ENCODE results near the gene DMTF1.
"Not testable (repeated sequence)": the region's sequence is repeated elsewhere in the genome, so short reads cannot be mapped to it uniquely, and the experiment has no call there.

The DMTF1 gene

GRCh38 chr7:87202208-87202607 lies 50.0 kb downstream of the DMTF1 start:
- H3K27ac ChIP-seq (ENCODE audit: low read length): no peak overlapping the region
- peaks cover 25% of the 10 kb centered on the region for H3K36me3 ChIP-seq (ENCODE audit: control insufficient read depth, low read depth, low read length)
- no peak overlapping the region for H3K9ac ChIP-seq (ENCODE audit: low read length)
- no peak overlapping the region for H3K4me3 ChIP-seq (ENCODE audit: low read length)
- H3K27me3 ChIP-seq (ENCODE audit: control insufficient read depth, insufficient read depth, low read length): no peaks in the 10 kb centered on the region
- H3K4me1 ChIP-seq (ENCODE audit: control insufficient read depth, low read depth, low read length): peaks cover 4% of the 10 kb centered on the region
- peaks cover 15% of the 10 kb centered on the region for H3K9me3 ChIP-seq (ENCODE audit: control insufficient read depth, low read depth, low read length)

- Histone ChIP-seq H3K27ac (ENCODE audit: low read length) (no peak overlapping the region), H3K9me3 (ENCODE audit: control insufficient read depth, low read depth, low read length) (peaks cover 15% of the 10 kb centered on the region), H3K27me3 (ENCODE audit: control insufficient read depth, insufficient read depth, low read length) (no peaks in the 10 kb centered on the region), H3K9ac (ENCODE audit: low read length) (no peak overlapping the region), H3K4me3 (ENCODE audit: low read length) (no peak overlapping the region), H3K36me3 (ENCODE audit: control insufficient read depth, low read depth, low read length) (peaks cover 20% of the 10 kb centered on the region), H3K4me1 (ENCODE audit: control insufficient read depth, low read depth, low read length) (peaks cover 4% of the 10 kb centered on the region)
Observed at GRCh38 chr7:87202705-87203104, 50.5 kb downstream of the DMTF1 start.

GRCh38 chr7:87203929-87204328 lies 51.7 kb downstream of the DMTF1 start:
- not testable (repeated sequence) for H3K36me3 ChIP-seq (ENCODE audit: control insufficient read depth, low read depth, low read length); H3K9ac ChIP-seq (ENCODE audit: low read length); H3K4me1 ChIP-seq (ENCODE audit: control insufficient read depth, low read depth, low read length); H3K27ac ChIP-seq (ENCODE audit: low read length); H3K4me3 ChIP-seq (ENCODE audit: low read length); H3K27me3 ChIP-seq (ENCODE audit: control insufficient read depth, insufficient read depth, low read length)
- H3K9me3 ChIP-seq (ENCODE audit: control insufficient read depth, low read depth, low read length): peaks cover 15% of the 10 kb centered on the region

- Histone ChIP-seq H3K27me3 (ENCODE audit: control insufficient read depth, insufficient read depth, low read length) (no peaks in the 10 kb centered on the region), H3K9ac (ENCODE audit: low read length) (no peak overlapping the region), H3K4me3 (ENCODE audit: low read length) (no peak overlapping the region), H3K4me1 (ENCODE audit: control insufficient read depth, low read depth, low read length) (peaks cover 4% of the 10 kb centered on the region), H3K27ac (ENCODE audit: low read length) (no peak overlapping the region), H3K36me3 (ENCODE audit: control insufficient read depth, low read depth, low read length) (peaks cover 6% of the 10 kb centered on the region), H3K9me3 (ENCODE audit: control insufficient read depth, low read depth, low read length) (peaks cover 15% of the 10 kb centered on the region)
Observed at GRCh38 chr7:87204933-87205332, 52.7 kb downstream of the DMTF1 start.

GRCh38 chr7:87205701-87206100 lies 53.4 kb downstream of the DMTF1 start:
- H3K9ac ChIP-seq (ENCODE audit: low read length); H3K27ac ChIP-seq (ENCODE audit: low read length); H3K4me1 ChIP-seq (ENCODE audit: control insufficient read depth, low read depth, low read length); H3K27me3 ChIP-seq (ENCODE audit: control insufficient read depth, insufficient read depth, low read length); H3K4me3 ChIP-seq (ENCODE audit: low read length); H3K36me3 ChIP-seq (ENCODE audit: control insufficient read depth, low read depth, low read length): not testable (repeated sequence)
- peaks cover 15% of the 10 kb centered on the region for H3K9me3 ChIP-seq (ENCODE audit: control insufficient read depth, low read depth, low read length)

- peaks cover 2% of the 10 kb centered on the region for H3K36me3 ChIP-seq (ENCODE audit: control insufficient read depth, low read depth, low read length)
- no peak overlapping the region for H3K4me3 ChIP-seq (ENCODE audit: low read length)
- H3K9me3 ChIP-seq (ENCODE audit: control insufficient read depth, low read depth, low read length): peaks cover 15% of the 10 kb centered on the region
- no peak overlapping the region for H3K27ac ChIP-seq (ENCODE audit: low read length)
- no peaks in the 10 kb centered on the region for H3K27me3 ChIP-seq (ENCODE audit: control insufficient read depth, insufficient read depth, low read length)
- no peak overlapping the region for H3K9ac ChIP-seq (ENCODE audit: low read length)
- peaks cover under 1% of the 10 kb centered on the region for H3K4me1 ChIP-seq (ENCODE audit: control insufficient read depth, low read depth, low read length)
Observed at GRCh38 chr7:87206361-87206760, 54.1 kb downstream of the DMTF1 start.

- H3K27me3 ChIP-seq (ENCODE audit: control insufficient read depth, insufficient read depth, low read length): no peaks in the 10 kb centered on the region
- H3K4me1 ChIP-seq (ENCODE audit: control insufficient read depth, low read depth, low read length): peaks cover 3% of the 10 kb centered on the region
- H3K9ac ChIP-seq (ENCODE audit: low read length): no peak overlapping the region
- no peak overlapping the region for H3K4me3 ChIP-seq (ENCODE audit: low read length)
- peaks cover 2% of the 10 kb centered on the region for H3K36me3 ChIP-seq (ENCODE audit: control insufficient read depth, low read depth, low read length)
- H3K9me3 ChIP-seq (ENCODE audit: control insufficient read depth, low read depth, low read length): peaks cover 15% of the 10 kb centered on the region
- no peak overlapping the region for H3K27ac ChIP-seq (ENCODE audit: low read length)
Observed at GRCh38 chr7:87209295-87209924, 57.2 kb downstream of the DMTF1 start.

GRCh38 chr7:87210506-87210905 lies 58.3 kb downstream of the DMTF1 start:
- H3K36me3 ChIP-seq (ENCODE audit: control insufficient read depth, low read depth, low read length): peaks cover 2% of the 10 kb centered on the region

GRCh38 chr7:87212498-87212897 lies 60.2 kb downstream of the DMTF1 start:
- Histone ChIP-seq H3K9ac (ENCODE audit: low read length) (no peak overlapping the region), H3K4me3 (ENCODE audit: low read length) (no peak overlapping the region), H3K36me3 (ENCODE audit: control insufficient read depth, low read depth, low read length) (peaks cover 5% of the 10 kb centered on the region), H3K27ac (ENCODE audit: low read length) (no peak overlapping the region), H3K9me3 (ENCODE audit: control insufficient read depth, low read depth, low read length) (no peaks in the 10 kb centered on the region), H3K27me3 (ENCODE audit: control insufficient read depth, insufficient read depth, low read length) (no peaks in the 10 kb centered on the region), H3K4me1 (ENCODE audit: control insufficient read depth, low read depth, low read length) (peaks cover 3% of the 10 kb centered on the region)

More at GRCh38 chr7:87210506-87210905, 58.3 kb downstream of the DMTF1 start:
- H3K9me3 ChIP-seq (ENCODE audit: control insufficient read depth, low read depth, low read length): peaks cover 12% of the 10 kb centered on the region
- no peak overlapping the region for H3K4me3 ChIP-seq (ENCODE audit: low read length)
- H3K9ac ChIP-seq (ENCODE audit: low read length): no peak overlapping the region
- peaks cover 3% of the 10 kb centered on the region for H3K4me1 ChIP-seq (ENCODE audit: control insufficient read depth, low read depth, low read length)
- H3K27me3 ChIP-seq (ENCODE audit: control insufficient read depth, insufficient read depth, low read length): no peaks in the 10 kb centered on the region
- H3K27ac ChIP-seq (ENCODE audit: low read length): no peak overlapping the region

- Histone ChIP-seq H3K9ac (ENCODE audit: low read length) (no peak overlapping the region), H3K27ac (ENCODE audit: low read length) (no peak overlapping the region), H3K9me3 (ENCODE audit: control insufficient read depth, low read depth, low read length) (no peaks in the 10 kb centered on the region), H3K4me3 (ENCODE audit: low read length) (no peak overlapping the region), H3K4me1 (ENCODE audit: control insufficient read depth, low read depth, low read length) (peaks cover 3% of the 10 kb centered on the region), H3K36me3 (ENCODE audit: control insufficient read depth, low read depth, low read length) (peaks cover 5% of the 10 kb centered on the region), H3K27me3 (ENCODE audit: control insufficient read depth, insufficient read depth, low read length) (no peaks in the 10 kb centered on the region)
Observed at GRCh38 chr7:87213252-87213651, 61.0 kb downstream of the DMTF1 start.

- H3K9me3 ChIP-seq (ENCODE audit: control insufficient read depth, low read depth, low read length): no peaks in the 10 kb centered on the region
- no peak overlapping the region for H3K27ac ChIP-seq (ENCODE audit: low read length)
- H3K4me3 ChIP-seq (ENCODE audit: low read length): no peak overlapping the region
- peaks cover 5% of the 10 kb centered on the region for H3K36me3 ChIP-seq (ENCODE audit: control insufficient read depth, low read depth, low read length)
- peaks cover 8% of the 10 kb centered on the region for H3K4me1 ChIP-seq (ENCODE audit: control insufficient read depth, low read depth, low read length)
- no peak overlapping the region for H3K9ac ChIP-seq (ENCODE audit: low read length)
- no peaks in the 10 kb centered on the region for H3K27me3 ChIP-seq (ENCODE audit: control insufficient read depth, insufficient read depth, low read length)
Observed at GRCh38 chr7:87213811-87214210, 61.6 kb downstream of the DMTF1 start.

- H3K27ac ChIP-seq (ENCODE audit: low read length): no peak overlapping the region
- no peak overlapping the region for H3K9ac ChIP-seq (ENCODE audit: low read length)
- peaks cover 10% of the 10 kb centered on the region for H3K4me1 ChIP-seq (ENCODE audit: control insufficient read depth, low read depth, low read length)
- H3K4me3 ChIP-seq (ENCODE audit: low read length): no peak overlapping the region
- no peaks in the 10 kb centered on the region for H3K27me3 ChIP-seq (ENCODE audit: control insufficient read depth, insufficient read depth, low read length)
- H3K36me3 ChIP-seq (ENCODE audit: control insufficient read depth, low read depth, low read length): peaks cover 5% of the 10 kb centered on the region
- H3K9me3 ChIP-seq (ENCODE audit: control insufficient read depth, low read depth, low read length): no peaks in the 10 kb centered on the region
Observed at GRCh38 chr7:87215046-87215445, 62.8 kb downstream of the DMTF1 start.

Measured in iPS-18a (cell line).